NCI-H1092 treated with DMSO at 0.1 percent for 48 hours (cell line): Measurements from ENCODE around the gene SF3B2.
A peak's percentile ranks its signal among the peaks of the same experiment; 100 is the strongest.

Source experiments
- DNase-seq: peaks from one replicate; lab custom pipeline; 2025; lab: John Stamatoyannopoulos, UW

The SF3B2 gene

GRCh38 chr11:66047541-66048365 lies 4.4 kb upstream of the SF3B2 start:
- DNase-seq, result no peak

- DNase-seq, result peak; percentile 22
Observed at GRCh38 chr11:66048547-66049323, 3.4 kb upstream of the SF3B2 start, which contains the start of gene GAL3ST3. Gene GAL3ST3, minus strand, starts transcription at chr11:66049161. Its CDS starts 3,746 bp downstream, at chr11:66045415.

- peak; percentile 29 for DNase-seq
Observed at GRCh38 chr11:66050581-66051231, 1.5 kb upstream of the SF3B2 start.

- no peak for DNase-seq
Observed at GRCh38 chr11:66051371-66051765, 796 bp upstream of the SF3B2 start.

- DNase-seq, result no peak
Observed at GRCh38 chr11:66052664-66052982, 459 bp downstream of the SF3B2 start.

GRCh38 chr11:66055021-66055420 lies 2.9 kb downstream of the SF3B2 start:
- no peak for DNase-seq

- DNase-seq, result no peak
Observed at GRCh38 chr11:66056501-66056900, 4.3 kb downstream of the SF3B2 start.

- DNase-seq, result no peak
Observed at GRCh38 chr11:66059966-66060680, 8.0 kb downstream of the SF3B2 start.

- DNase-seq, result no peak
Observed at GRCh38 chr11:66061268-66061667, 9.1 kb downstream of the SF3B2 start.

- DNase-seq, result no peak
Observed at GRCh38 chr11:66062408-66062807, 10.2 kb downstream of the SF3B2 start.

GRCh38 chr11:66063900-66064299 lies 11.7 kb downstream of the SF3B2 start:
- DNase-seq, result no peak

GRCh38 chr11:66064571-66064970 lies 12.4 kb downstream of the SF3B2 start:
- no peak for DNase-seq

- DNase-seq, result no peak
Observed at GRCh38 chr11:66066751-66067150, 14.6 kb downstream of the SF3B2 start.

- DNase-seq, result no peak
Observed at GRCh38 chr11:66067640-66068039, 15.5 kb downstream of the SF3B2 start.

GRCh38 chr11:66068154-66068821 lies 16.1 kb downstream of the SF3B2 start:
- peak; percentile 63 for DNase-seq

- peak; percentile 24 for DNase-seq
Observed at GRCh38 chr11:66068923-66069714, 17.0 kb downstream of the SF3B2 start.

- DNase-seq, result peak; percentile 62
Observed at GRCh38 chr11:66069715-66070603, 17.8 kb downstream of the SF3B2 start, which contains the start of gene PACS1. Gene PACS1, plus strand, starts transcription at chr11:66070272. Its CDS starts 215 bp downstream, at chr11:66070487.

- no peak for DNase-seq
Observed at GRCh38 chr11:66070604-66071380, 18.6 kb downstream of the SF3B2 start.

GRCh38 chr11:66071381-66071801 lies 19.2 kb downstream of the SF3B2 start:
- no peak for DNase-seq
